CD14-positive monocyte (primary cell): ENCODE measurements around the gene KCNG2. TPM values are rescaled to one million over a fixed set of nuclear protein-coding genes. Genes with fewer than 3 reads are reported as not detected.

Source experiments
- DNase-seq, 3 donors: peaks; one replicate each; pipeline ENCODE4 v3.0.0-alpha.2; 2011 to 2022
- H2AFZ ChIP-seq: 2 replicates; pipeline ENCODE4 v1.6.0; 2012; ENCODE audit warnings: mild to moderate bottlenecking, low read depth, low read length, inconsistent platforms; ENCODE audit not compliant: insufficient read depth, poor library complexity, severe bottlenecking
- H3K27ac ChIP-seq, 2 donors: 1 replicate in 1 of 2; 2 replicates in 1 of 2; pipeline ENCODE4 v1.5.1; 2012 to 2013; ENCODE audit warnings: low read length in 2 of 2, control low read depth in 1 of 2, inconsistent platforms in 1 of 2, low read depth in 1 of 2, mild to moderate bottlenecking in 1 of 2
- H3K27me3 ChIP-seq, 2 donors: one replicate each; pipeline versions ENCODE4 v1.6.0 to v1.6.1; 2011 to 2013; ENCODE audit warnings: low read length in 2 of 2; ENCODE audit not compliant: control insufficient read depth in 2 of 2, insufficient read depth in 2 of 2
- H3K36me3 ChIP-seq, 2 donors: replicated peaks in 1 of 2; 1 replicate in 1 of 2; 2 replicates in 1 of 2; pipeline versions ENCODE4 v1.5.1 to v1.6.1; 2012 to 2013; ENCODE audit warnings: low read length in 2 of 2, control low read depth in 1 of 2, inconsistent platforms in 1 of 2, mild to moderate bottlenecking in 1 of 2; ENCODE audit not compliant: insufficient read depth in 2 of 2, control insufficient read depth in 1 of 2
- H3K4me1 ChIP-seq, 2 donors: 1 replicate in 1 of 2; 2 replicates in 1 of 2; pipeline versions ENCODE4 v1.5.1 to v1.6.1; 2012 to 2013; ENCODE audit warnings: low read length in 2 of 2, control low read depth in 1 of 2, inconsistent platforms in 1 of 2, mild to moderate bottlenecking in 1 of 2, moderate library complexity in 1 of 2; ENCODE audit not compliant: insufficient read depth in 2 of 2, control insufficient read depth in 1 of 2
- H3K4me2 ChIP-seq: replicated peaks from 2 replicates; pipeline ENCODE3; 2012; ENCODE audit warnings: low read length, moderate library complexity, mild to moderate bottlenecking; ENCODE audit not compliant: poor library complexity, severe bottlenecking; ENCODE audit errors: extremely low read depth
- H3K4me3 ChIP-seq, 3 experiments: fragments of 200-600 bp in 1 of 3; sonication (generic) in 1 of 3; replicated peaks in 1 of 3; 1 replicate in 2 of 3; 2 replicates in 1 of 3; pipeline ENCODE4 v1.5.1; 2011 to 2013; ENCODE audit warnings: low read length in 3 of 3, mild to moderate bottlenecking in 3 of 3, control low read depth in 2 of 3, low read depth in 2 of 3, inconsistent platforms in 1 of 3, moderate library complexity in 1 of 3
- H3K79me2 ChIP-seq: 2 replicates; pipeline ENCODE4 v1.6.0; 2012; ENCODE audit warnings: mild to moderate bottlenecking, control low read depth, inconsistent platforms, low read length, moderate library complexity; ENCODE audit not compliant: insufficient read depth
- H3K9ac ChIP-seq: 2 replicates; pipeline ENCODE4 v1.6.0; 2017; ENCODE audit warnings: low read length, mild to moderate bottlenecking; ENCODE audit not compliant: insufficient read depth, poor library complexity, severe bottlenecking
- H3K9me3 ChIP-seq, 2 donors: replicated peaks in 1 of 2; 1 replicate in 1 of 2; 2 replicates in 1 of 2; pipeline versions ENCODE4 v1.5.1 to v1.6.1; 2012 to 2013; ENCODE audit warnings: low read length in 2 of 2, control low read depth in 1 of 2; ENCODE audit not compliant: control insufficient read depth in 1 of 2, insufficient read depth in 1 of 2
- H4K20me1 ChIP-seq: 2 replicates; pipeline ENCODE4 v1.6.0; 2012; ENCODE audit warnings: mild to moderate bottlenecking, low read length, control low read depth, moderate library complexity; ENCODE audit not compliant: insufficient read depth
- H3K27ac Mint-ChIP-seq, 7 donors: one replicate each; pipeline ENCODE4 v1.8.0; 2020; ENCODE audit warnings: mild to moderate bottlenecking in 7 of 7, mixed read lengths in 7 of 7, moderate library complexity in 6 of 7, inconsistent platforms in 2 of 7
- H3K27me3 Mint-ChIP-seq, 3 donors: one replicate each; pipeline ENCODE4 v1.8.0; 2021 to 2022; ENCODE audit warnings: low read depth in 3 of 3, mild to moderate bottlenecking in 3 of 3, mixed read lengths in 3 of 3, moderate library complexity in 3 of 3, inconsistent platforms in 1 of 3
- H3K36me3 Mint-ChIP-seq, 2 donors: one replicate each; pipeline ENCODE4 v1.8.0; 2020; ENCODE audit warnings: mixed read lengths in 2 of 2, inconsistent platforms in 1 of 2, mild to moderate bottlenecking in 1 of 2
- H3K4me1 Mint-ChIP-seq: one replicate; pipeline ENCODE4 v1.8.0; 2020; ENCODE audit warnings: mild to moderate bottlenecking, mixed read lengths
- H3K4me3 Mint-ChIP-seq, 2 donors: one replicate each; pipeline ENCODE4 v1.8.0; 2020; ENCODE audit warnings: mild to moderate bottlenecking in 2 of 2, mixed read lengths in 2 of 2, moderate library complexity in 1 of 2
- H3K9me3 Mint-ChIP-seq, 7 donors: one replicate each; pipeline ENCODE4 v1.8.0; 2020 to 2022; ENCODE audit warnings: mixed read lengths in 7 of 7, mild to moderate bottlenecking in 6 of 7, moderate library complexity in 6 of 7, inconsistent platforms in 2 of 7
- WGBS: methylation state at CpG from one replicate; pipeline ENCODE4 v1.1.5; 2013; ENCODE audit warnings: missing lambda C conversion rate; ENCODE audit not compliant: insufficient coverage; 5-methylcytosine and 5-hydroxymethylcytosine counted together
- intact Hi-C, 2 donors: fragments of 100-400 bp; cut with micrococcal nuclease; formaldehyde crosslinking; loops; one replicate each; pipeline versions ENCODE4 v1.15.0 to v1.15.1; 2023
- polyA plus RNA-seq, 3 donors: library from polyadenylated mRNA; depleted of rRNA in 1 of 3; unstranded in 2 of 3; stranded (reverse) in 1 of 3; fragments of 300-500 nt in 2 of 3; fragments of >200 nt in 1 of 3; fragmentation: Illumina TruSeq in 2 of 3; gene quantifications; 1 replicate in 2 of 3; 2 replicates in 1 of 3; pipeline ENCODE4 v1.2.3, GENCODE V29; 2012 to 2021
- TF ChIP-seq, protein P1 (sequence below): fragments of 200-600 bp; IDR thresholded peaks from one replicate; pipeline ENCODE4 v1.8.0; 2022; ENCODE audit warnings: antibody characterized with exemption, mild to moderate bottlenecking

Gene KCNG2
- polyA plus RNA-seq, 3 donors = 0.04 TPM; not detected in 2

DNA sequence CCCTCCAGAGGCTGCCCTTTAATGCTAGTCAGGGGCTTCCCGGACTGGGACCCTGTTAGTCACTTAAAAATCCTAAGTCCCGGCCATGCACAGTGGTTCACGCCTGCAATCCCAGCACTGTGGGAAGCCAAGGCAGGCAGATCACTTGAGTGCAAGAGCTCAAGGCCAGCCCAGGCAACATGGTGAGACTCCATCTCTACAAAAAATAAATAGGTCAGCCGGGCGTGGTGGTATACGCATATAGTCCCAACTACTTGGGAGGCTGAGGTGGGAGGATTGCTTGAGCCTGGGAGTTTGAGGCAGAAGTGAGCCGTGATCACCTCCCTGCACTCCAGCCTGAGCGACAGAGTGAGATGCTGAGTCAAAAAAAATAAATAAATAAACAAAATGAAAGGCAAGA lies 17.2 kb upstream of the KCNG2 start:
- no peaks in the 10 kb centered on the region for H3K36me3 Mint-ChIP-seq
- peaks cover 0 to 10% of the 10 kb centered on the region in 2 donors for H3K27me3 ChIP-seq
- intact Hi-C loops = no loop called here

DNA sequence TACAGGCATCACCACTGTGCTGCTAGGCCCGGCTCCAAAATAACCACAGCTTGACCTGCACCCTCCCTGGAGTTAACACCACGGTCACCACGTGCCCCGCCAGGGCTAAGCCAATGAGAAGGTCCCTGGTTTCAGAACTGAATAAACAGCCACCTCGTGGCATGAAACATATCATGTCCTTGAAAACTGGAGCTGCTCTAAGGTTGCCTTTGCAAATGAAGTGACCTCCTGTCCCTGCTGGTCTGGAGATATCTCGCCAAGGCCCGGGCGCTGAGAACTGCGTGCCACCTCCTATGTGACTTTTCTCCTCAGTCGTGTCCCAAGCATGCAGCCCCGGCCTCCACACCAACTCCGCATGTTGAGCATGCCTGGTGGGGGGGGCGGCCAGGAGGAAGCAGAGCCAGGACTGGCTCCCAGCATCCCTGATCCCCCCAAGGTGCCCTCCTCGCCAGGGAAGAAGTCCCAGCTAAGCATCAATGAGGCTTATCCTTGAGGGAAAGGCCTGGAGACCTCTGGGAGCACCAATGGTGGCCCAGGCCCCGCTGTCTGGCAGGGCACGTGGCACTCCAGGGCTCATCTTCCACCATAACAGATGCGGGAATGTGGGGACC lies 16.3 kb upstream of the KCNG2 start:
- H3K9me3 ChIP-seq = no peaks in the 10 kb centered on the region
- no peaks in the 10 kb centered on the region for H3K79me2 ChIP-seq
- H3K9ac ChIP-seq = no peak overlapping the region
- peaks cover 1 to 6% (median 3%) of the 10 kb centered on the region in 7 donors for H3K9me3 Mint-ChIP-seq
- TF ChIP-seq, protein P1, sequence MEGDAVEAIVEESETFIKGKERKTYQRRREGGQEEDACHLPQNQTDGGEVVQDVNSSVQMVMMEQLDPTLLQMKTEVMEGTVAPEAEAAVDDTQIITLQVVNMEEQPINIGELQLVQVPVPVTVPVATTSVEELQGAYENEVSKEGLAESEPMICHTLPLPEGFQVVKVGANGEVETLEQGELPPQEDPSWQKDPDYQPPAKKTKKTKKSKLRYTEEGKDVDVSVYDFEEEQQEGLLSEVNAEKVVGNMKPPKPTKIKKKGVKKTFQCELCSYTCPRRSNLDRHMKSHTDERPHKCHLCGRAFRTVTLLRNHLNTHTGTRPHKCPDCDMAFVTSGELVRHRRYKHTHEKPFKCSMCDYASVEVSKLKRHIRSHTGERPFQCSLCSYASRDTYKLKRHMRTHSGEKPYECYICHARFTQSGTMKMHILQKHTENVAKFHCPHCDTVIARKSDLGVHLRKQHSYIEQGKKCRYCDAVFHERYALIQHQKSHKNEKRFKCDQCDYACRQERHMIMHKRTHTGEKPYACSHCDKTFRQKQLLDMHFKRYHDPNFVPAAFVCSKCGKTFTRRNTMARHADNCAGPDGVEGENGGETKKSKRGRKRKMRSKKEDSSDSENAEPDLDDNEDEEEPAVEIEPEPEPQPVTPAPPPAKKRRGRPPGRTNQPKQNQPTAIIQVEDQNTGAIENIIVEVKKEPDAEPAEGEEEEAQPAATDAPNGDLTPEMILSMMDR = no peak
- no peak overlapping the region for H3K27ac ChIP-seq
- H3K27me3 Mint-ChIP-seq = peaks cover 18 to 38% (median 26%) of the 10 kb centered on the region in 3 donors
- H3K36me3 Mint-ChIP-seq = no peaks in the 10 kb centered on the region
- no peak overlapping the region for H3K27ac Mint-ChIP-seq
- no peak overlapping the region for H3K4me3 ChIP-seq
- WGBS = 87% methylated on average over 16 of the region's 17 CpGs
- H3K4me1 Mint-ChIP-seq = peaks cover 8% of the 10 kb centered on the region
- no peaks in the 10 kb centered on the region for H3K36me3 ChIP-seq
- peaks cover 0 to 13% of the 10 kb centered on the region in 2 donors for H3K27me3 ChIP-seq
- peaks cover 0 to 2% of the 10 kb centered on the region in 2 donors for H3K4me1 ChIP-seq
- intact Hi-C loops = no loop called here
- H3K4me2 ChIP-seq = no peak overlapping the region
- H2AFZ ChIP-seq = no peak overlapping the region
- no peak overlapping the region for H3K4me3 Mint-ChIP-seq
- no peaks in the 10 kb centered on the region for H4K20me1 ChIP-seq
- DNase-seq = no peak

More for the DNA sequence above, 17.2 kb upstream of the KCNG2 start:
- WGBS = 91% methylated on average over 4 of the region's 8 CpGs
- no peak overlapping the region for H2AFZ ChIP-seq
- peaks cover 1 to 10% (median 3%) of the 10 kb centered on the region in 7 donors for H3K9me3 Mint-ChIP-seq
- TF ChIP-seq, protein P1 = no peak
- H3K4me3 ChIP-seq = no peak overlapping the region
- H3K4me2 ChIP-seq = no peak overlapping the region
- no peak overlapping the region for H3K9ac ChIP-seq
- H3K4me1 ChIP-seq = no peaks in the 10 kb centered on the region
- H3K36me3 ChIP-seq = no peaks in the 10 kb centered on the region
- H3K79me2 ChIP-seq = no peaks in the 10 kb centered on the region
- H3K27ac Mint-ChIP-seq = no peak overlapping the region
- peaks cover 6% of the 10 kb centered on the region for H3K4me1 Mint-ChIP-seq
- H4K20me1 ChIP-seq = no peaks in the 10 kb centered on the region
- no peak overlapping the region for H3K4me3 Mint-ChIP-seq
- H3K27ac ChIP-seq = no peak overlapping the region
- H3K27me3 Mint-ChIP-seq = peaks cover 16 to 34% (median 24%) of the 10 kb centered on the region in 3 donors
- DNase-seq = no peak
- H3K9me3 ChIP-seq = no peaks in the 10 kb centered on the region
